NCI-H1048 (cell line): ENCODE data around the gene RANBP17.

Experiments
- DNase-seq: peaks from one replicate; lab custom pipeline; 2025; lab: John Stamatoyannopoulos, UW

RANBP17 gene

GRCh38 chr5:171299851-171300250, 438.0 kb downstream of the RANBP17 start:
- no peak for DNase-seq

DNA sequence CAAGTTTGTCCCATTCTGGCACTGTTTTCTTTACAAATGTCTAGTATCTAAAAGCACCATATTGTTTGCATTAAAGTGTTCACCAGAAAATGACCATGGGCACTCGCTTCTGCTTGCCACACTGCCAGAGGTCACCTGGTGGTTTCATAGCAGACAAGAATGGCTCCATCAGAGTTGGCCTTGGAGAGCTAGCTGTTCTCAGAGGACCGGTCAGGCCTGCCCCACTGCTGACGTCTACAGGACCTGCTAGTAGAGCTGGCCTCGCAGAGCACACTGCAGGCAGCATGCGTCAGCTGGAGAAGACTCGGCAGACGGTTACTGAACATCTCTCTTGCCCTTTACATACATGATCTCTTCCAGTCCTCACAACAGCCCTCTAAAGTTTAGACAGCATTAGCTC, 438.5 kb downstream of the RANBP17 start:
- no peak for DNase-seq

DNA sequence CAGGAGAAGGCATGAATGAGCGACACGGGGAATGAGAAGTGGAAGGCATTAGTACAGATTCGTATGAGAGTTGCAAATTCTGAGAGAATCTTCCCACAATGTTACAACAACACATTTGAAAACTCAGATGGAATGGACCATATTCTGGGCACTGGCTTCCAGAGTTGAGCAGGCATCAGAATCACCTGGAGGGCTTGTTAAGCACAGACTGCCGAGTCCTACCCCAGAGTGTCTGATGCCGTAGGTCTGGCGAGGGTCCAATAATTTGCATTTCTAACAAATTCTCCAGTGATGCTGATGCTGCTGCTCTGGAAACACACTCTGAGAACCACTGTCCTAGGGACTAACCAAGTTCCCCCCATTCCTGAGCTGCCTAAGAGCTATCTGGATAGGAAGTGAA, 444.3 kb downstream of the RANBP17 start:
- no peak for DNase-seq

GRCh38 chr5:171306781-171307591, 445.2 kb downstream of the RANBP17 start:
- DNase-seq = no peak

DNA sequence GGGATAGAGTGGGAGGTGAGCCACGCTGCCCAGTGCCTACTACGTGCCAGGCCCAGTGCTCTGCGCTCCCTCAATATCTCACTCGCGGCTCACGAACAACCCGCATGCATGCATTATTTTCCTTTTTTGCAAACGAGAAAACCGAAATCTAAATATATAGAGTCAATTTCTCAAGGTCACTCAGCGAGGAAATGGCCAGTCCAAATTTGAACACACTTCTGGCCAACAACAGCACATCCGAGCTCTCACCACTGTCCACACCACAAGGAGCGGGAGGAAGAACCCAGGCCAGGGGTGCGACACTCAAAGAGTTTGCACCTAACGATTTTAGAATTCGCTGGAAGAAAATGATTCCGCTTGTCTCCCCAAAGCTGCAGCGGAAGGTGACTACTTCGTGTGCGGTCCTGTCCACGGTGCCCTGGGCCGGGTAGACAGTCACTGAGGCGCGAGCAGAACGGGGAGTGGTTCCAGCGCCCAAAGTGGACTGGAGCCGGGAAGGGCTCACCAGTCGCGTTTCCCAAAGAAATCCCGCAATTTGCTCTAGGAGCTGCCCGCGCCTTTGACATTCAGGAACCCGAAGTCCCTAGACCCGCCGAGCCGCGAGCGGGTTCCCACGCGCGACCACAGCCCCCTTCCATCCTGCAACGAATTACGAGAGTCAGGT, 446.1 kb downstream of the RANBP17 start:
- DNase-seq = no peak

DNA sequence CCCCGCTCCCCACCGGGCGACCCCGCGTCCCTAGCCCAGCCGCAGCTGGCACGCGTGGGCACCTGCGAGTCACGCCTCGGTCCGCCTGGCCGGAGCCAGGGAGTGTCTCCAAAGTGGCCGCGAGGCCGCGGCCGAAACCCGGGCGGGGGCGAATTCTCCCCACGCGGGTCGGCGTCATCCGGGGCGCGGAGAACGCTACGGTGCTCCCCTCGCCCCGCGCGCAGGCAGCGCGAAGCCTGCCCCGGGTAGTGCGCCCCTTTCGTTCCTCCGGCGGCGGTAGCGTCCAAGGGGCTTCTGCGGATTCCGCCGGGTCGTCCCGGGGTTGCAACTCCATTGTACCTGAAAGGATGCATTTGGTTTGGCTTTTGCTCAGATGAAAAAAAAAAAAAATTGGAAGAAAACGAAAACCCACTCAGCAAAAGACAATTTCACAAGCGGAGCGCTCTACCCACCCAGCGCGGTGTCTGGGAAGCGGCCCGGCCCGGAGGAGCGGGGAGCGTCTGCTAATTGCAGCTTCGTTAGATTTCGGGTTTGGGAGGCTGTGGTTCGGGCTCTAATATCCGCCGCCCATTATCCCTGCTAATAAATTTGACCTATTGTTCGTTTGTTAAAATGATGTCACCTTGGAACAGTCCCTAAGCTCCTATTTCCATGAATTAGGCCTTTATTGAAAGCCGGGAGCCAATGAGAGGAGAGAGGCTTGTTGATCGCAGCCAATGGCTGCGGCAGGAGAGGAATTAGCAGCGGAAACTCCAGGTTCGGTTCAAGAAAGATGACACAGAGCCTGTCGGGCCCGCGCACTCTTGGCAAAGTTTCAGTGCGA, 446.8 kb downstream of the RANBP17 start, which contains the start of gene TLX3:
Gene TLX3 (plus strand): TSS at position 796 of the 823 bp plus-strand sequence. CDS start 118 bp downstream, outside the sequence.
- DNase-seq = peak; percentile 96

GRCh38 chr5:171309276-171310211, 447.7 kb downstream of the RANBP17 start:
- DNase-seq = no peak

DNA sequence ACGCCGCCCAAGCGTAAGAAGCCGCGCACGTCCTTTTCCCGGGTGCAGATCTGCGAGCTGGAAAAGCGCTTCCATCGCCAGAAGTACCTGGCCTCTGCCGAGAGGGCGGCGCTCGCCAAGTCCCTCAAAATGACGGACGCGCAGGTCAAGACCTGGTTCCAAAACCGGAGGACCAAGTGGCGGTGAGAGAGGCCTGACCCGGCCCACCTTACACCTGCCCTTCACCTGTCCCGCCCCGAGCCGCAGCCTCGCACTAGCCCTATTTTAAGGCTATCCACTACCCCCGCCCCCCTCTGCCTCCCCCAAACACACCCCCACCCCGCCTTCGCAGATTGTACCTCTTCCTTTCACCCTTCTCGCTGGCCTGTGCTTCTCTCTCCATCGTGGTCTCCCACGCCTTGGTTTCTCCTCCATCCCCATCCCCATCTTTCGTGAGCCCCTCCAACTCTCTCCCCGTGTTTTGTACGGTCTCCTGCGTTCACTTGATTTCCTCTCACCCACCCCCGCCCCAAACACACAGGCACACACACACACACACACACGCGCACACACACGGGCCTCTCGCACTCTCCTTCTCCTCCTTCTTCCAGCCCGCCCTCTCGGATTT, 448.5 kb downstream of the RANBP17 start:
- no peak for DNase-seq

GRCh38 chr5:171310819-171311321, 449.1 kb downstream of the RANBP17 start:
- DNase-seq = no peak

GRCh38 chr5:171311322-171312077, 449.7 kb downstream of the RANBP17 start:
- DNase-seq = no peak

GRCh38 chr5:171312129-171312974, 450.5 kb downstream of the RANBP17 start:
- no peak for DNase-seq

DNA sequence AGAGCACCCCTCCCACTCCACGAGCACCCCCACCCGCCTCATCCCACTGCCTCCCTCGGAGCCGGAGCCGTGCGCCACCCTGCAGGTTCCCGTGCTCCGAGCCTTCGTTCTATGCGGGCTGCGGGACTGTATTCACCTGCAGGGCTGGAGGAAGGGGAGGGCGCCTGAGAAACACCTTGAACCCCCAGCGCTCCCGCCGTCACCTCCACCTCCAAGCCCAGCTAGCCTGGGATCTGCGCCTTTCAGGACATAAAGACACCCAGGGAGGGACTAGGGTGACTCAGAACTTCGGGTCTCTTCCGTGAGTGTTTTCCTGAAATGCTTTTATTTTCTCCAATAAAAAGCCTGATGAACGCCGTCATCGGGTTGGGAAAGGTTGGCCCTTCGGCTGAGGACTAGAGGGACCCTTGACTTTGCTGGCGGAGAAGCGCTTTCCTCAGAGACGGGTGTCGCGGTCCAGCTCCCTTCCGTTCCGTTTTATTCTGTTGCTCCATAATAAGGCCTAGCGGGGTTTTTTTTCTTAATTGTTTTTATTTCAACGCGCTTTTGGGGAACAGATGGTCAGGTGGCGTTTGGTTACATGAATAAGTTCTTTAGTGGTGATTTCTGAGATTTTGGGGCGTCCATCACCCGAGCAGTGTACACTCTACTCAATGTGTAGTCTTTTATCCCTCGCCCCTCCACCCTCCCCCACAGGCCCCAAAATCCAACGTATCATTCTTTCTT, 451.8 kb downstream of the RANBP17 start:
- no peak for DNase-seq

DNA sequence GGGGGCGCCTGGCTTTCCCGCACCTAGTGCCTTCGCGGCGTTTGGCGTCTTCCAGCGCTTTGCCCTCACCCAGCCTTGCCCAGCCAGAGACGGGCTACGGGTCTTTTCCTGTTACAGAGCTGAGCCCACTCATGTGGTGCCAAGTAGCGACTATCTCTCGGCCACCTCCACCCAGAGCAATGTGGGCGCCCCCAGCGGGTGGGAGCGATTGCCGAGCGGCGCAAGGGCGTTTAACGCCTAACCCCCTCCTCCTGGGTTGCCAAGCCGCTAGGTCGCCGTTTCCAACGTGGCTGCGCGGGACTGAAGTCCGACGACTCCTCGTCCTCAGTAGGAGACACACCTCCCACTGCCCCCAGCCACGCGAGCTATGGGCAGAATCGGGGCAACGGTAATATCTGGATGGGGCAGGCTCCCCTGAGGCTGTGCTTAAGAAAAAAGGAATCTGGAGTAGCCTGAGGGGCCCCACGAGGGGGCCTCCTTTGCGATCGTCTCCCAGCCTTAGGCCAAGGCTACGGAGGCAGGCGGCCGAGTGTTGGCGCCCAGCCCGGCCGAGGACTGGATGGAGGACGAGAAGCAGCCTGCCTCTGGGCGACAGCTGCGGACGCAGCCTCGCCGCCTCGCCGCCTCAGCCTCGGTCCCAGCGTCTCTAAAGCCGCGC, 453.0 kb downstream of the RANBP17 start:
- DNase-seq = no peak

DNA sequence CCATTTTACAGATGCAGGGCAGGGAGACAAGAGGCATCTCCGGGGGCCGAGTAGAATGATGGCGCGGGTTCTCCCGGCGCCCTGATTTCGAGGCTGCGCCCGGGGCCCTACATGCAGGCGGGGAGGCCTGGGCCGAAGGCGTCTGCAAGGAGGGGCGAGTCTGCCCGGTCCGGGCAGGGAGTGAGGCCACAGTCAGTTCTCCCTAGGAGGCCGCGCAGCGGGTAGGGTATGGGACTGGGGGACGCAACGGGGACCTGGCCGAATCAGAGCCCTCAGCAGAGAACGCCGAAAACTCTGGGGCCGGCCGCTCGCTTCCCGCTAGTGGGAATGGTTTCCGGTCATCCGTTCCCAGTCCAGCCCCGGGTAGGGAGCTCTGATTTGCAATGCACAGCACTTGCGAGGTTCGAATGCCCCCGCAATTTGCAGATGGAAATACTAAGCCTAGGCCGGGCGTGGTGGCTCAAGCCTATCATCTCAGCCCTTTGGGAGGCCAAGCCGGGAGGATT, 453.6 kb downstream of the RANBP17 start:
- DNase-seq = no peak

DNA sequence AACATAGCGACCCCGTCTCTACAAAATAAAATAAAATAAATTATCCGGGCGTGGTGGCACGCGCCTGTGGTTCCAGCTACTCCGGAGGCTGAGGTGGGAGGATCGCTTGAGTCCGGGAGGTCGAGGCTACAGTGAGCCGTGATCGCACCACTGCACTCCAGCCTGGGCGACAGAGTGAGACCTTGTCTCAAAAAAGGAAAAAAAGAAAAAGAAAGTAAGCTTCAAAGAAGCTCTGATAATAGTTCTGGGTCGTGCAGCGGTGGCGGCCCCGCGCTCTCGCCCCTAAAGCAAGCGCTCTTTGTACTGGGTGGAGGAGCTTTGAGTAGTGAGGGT, 454.1 kb downstream of the RANBP17 start:
- DNase-seq = no peak

DNA sequence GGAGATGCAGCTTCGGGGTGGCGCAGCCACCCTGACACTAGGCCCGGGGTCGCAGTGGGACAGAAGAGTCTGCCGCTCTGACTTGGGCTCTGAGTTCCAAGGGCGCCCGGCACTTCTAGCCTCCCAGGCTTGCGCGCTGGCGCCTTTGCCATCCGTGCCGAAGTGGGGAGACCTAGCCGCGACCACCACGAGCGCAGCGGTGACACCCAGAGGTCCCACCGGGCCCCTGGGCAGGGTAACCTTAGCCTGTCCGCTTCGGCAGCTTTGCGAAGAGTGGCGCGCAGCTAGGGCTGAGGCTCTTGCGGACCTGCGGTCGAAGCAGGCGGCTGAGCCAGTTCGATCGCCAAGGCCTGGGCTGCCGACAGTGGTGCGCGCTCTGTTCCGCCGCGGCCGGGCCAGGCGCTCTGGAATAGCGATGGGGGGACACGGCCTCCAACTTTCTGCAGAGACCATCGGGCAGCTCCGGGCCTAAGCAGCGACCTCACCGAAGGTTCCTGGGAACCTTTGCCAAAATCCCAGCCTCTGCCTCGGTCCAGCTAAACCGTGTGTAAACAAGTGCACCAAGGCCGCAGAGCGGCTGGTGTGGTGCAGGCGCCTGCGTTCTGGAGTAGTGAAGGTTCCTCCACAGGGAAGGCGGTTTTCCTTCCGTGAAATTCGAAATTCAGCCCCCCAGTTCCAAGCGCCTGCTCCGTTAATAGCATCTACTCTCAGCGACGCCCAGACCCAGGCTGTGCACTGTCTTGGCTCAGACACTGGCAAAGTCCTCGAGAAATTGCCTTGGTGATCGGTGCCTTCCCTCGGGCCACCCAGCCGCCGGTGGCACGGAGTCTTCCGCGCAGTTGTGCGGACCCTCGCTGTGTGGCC, 454.7 kb downstream of the RANBP17 start:
- DNase-seq = no peak

DNA sequence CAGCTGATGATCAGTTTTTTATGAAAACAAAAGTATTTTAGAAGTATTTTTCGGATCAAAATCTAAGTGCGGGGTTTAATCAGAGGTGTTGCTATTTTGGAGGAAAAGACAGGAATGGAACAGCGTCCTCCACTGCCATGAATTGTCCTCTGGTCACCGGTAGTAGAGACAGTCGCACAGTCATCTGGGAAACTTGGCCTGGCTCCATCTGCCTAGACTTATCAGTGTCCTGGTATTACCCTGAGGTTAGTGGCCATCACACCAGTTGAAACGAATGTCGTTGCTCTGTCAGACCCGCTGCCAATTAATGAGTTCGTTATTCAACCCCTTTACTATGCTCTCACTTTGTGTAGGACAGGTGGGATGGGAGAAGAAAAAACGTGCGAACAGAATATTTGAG, 455.4 kb downstream of the RANBP17 start:
- DNase-seq = no peak
